Suprapubic skin (tissue), 3 donors: ENCODE data around the gene NRBP1.

ENCODE experiments used
- CTCF ChIP-seq, 2 donors: fragments of 200-600 bp in 1 of 2; fragments of 450-650 bp in 1 of 2; sonication (generic) in 1 of 2; IDR thresholded peaks; one replicate each; pipeline ENCODE4 v1.5.1; 2016 to 2019; ENCODE audit warnings: antibody characterized with exemption in 2 of 2, mild to moderate bottlenecking in 1 of 2, moderate library complexity in 1 of 2
- EP300 ChIP-seq: sonication (generic); formaldehyde crosslinking; IDR thresholded peaks from one replicate; pipeline ENCODE4 v1.6.1; 2017; ENCODE audit warnings: antibody characterized with exemption
- POLR2A ChIP-seq, 2 donors: fragments of 450-650 bp; IDR thresholded peaks; one replicate each; pipeline ENCODE4 v1.6.1; 2017; ENCODE audit warnings: antibody characterized with exemption in 2 of 2, mild to moderate bottlenecking in 2 of 2, moderate library complexity in 2 of 2

- TF ChIP-seq POLR2A (IDR thresholded peaks at IDR 0.05) (no peak), CTCF (IDR thresholded peaks at IDR 0.05) (no peak), EP300 (no peak)
Measured at GRCh38 chr2:27420996-27421395, 7.4 kb upstream of the NRBP1 start.
